M059J (cell line): ENCODE data around the gene KCND3. TPM values are rescaled to one million over a fixed set of nuclear protein-coding genes. Genes with fewer than 3 reads are reported as not detected.

Experiments used
- DNase-seq: peaks from one replicate; pipeline ENCODE4 v3.0.0-alpha.2; 2012; ENCODE audit warnings: low read depth
- total RNA-seq: library from RNA; depleted of rRNA; stranded (reverse); fragments of >200 nt; shearing (Covaris generic); gene quantifications from 2 replicates; pipeline ENCODE4 v1.2.3, GENCODE V29; 2014

KCND3 gene
- total RNA-seq, 1 experiment from 2014 or later: not detected

GRCh38 chr1:111778066-111778465 lies 211.4 kb downstream of the KCND3 start:
- DNase-seq: no peak

GRCh38 chr1:111777301-111777700 lies 212.2 kb downstream of the KCND3 start:
- no peak for DNase-seq

- no peak for DNase-seq
Measured at GRCh38 chr1:111776861-111777260, 212.6 kb downstream of the KCND3 start.

DNA sequence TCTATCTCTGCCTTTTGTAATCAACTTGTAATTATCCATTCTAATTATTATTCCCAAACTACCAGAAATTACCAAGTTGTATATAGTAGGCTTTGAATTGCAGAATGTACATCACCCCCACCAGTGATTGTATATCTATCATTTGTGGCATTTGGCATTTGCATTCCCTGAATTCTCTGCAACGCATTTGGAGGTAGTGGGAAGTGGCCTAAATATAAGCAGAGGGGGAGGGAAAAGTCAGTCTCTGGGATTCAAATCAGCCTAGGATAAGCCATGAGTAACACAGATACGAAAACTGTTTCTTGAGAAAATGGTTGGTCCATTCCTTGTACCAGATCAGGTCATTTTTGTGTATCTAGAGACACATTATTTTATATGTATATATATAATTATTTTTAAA lies 213.1 kb downstream of the KCND3 start:
- no peak for DNase-seq

- DNase-seq: no peak
Measured at GRCh38 chr1:111775966-111776365, 213.5 kb downstream of the KCND3 start.

GRCh38 chr1:111770916-111771315 lies 218.6 kb downstream of the KCND3 start:
- no peak for DNase-seq

GRCh38 chr1:111769517-111770146 lies 219.8 kb downstream of the KCND3 start:
- DNase-seq: peak; percentile 70

- no peak for DNase-seq
Measured at GRCh38 chr1:111768625-111769024, 220.8 kb downstream of the KCND3 start.

GRCh38 chr1:111768023-111768422 lies 221.4 kb downstream of the KCND3 start:
- no peak for DNase-seq

DNA sequence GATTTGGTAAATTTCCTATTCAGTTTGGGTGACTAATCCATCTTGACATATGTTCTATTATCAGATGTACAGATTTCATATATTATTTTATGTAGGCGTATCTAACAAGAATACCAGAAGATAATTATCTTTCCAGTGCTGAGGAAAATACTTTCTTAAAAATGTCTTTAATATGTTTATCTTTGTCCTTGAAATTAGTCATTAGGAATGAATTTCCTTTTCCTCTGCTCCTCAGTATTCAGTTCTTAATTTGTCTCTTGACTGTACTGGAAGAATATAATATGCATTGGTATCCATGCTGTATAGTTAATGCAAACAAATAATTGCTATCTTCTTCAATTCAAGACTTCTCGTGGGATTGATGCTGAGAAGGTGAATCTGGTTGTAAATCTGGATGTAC lies 227.1 kb downstream of the KCND3 start:
- no peak for DNase-seq

GRCh38 chr1:111761717-111762116 lies 227.8 kb downstream of the KCND3 start:
- no peak for DNase-seq

- DNase-seq: no peak
Measured at GRCh38 chr1:111758373-111758772, 231.1 kb downstream of the KCND3 start.

- no peak for DNase-seq
Measured at GRCh38 chr1:111756124-111756513, 233.3 kb downstream of the KCND3 start.

DNA sequence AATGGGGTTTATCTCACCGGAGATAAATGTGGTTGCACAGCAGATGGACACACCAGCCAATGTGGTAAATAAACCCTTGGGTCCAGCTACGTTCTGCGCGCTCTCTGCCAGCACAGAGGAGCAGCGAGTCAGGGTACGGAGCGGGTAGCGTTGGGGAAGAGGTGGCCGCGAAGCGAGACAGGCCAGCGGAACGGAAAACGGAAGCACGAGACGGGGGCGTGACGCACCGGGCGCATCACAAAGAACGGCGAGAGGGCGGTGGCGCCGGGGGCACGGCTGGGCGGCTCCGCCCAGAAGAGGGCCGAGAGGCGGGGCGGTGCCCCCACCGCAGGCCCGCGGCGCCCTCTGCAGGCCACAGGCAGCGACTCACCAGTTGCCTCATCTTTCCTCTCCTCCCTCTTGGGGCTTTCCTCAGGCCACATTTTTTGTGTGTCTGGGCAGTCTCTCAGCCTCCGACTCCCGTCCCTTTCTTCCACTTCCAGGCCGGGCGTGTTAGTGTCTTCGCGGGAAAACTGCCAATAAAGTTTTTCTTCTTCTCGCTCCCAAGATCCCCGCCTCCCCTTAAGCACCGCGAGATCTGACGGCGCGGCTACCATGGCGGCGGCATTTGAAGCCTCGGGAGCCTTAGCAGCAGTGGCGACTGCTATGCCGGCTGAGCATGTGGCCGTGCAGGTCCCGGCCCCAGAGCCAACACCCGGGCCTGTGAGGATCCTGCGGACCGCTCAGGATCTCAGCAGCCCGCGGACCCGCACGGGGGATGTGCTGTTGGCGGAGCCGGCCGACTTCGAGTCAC lies 233.9 kb downstream of the KCND3 start, which contains the start of gene DDX20:
TSS of gene DDX20 (plus strand) at position 571 of the 793 bp plus-strand sequence. CDS start at position 595, 24 bp downstream.
- peak; percentile 97 for DNase-seq

GRCh38 chr1:111754984-111755330 lies 234.5 kb downstream of the KCND3 start:
- DNase-seq: peak; percentile 67

DNA sequence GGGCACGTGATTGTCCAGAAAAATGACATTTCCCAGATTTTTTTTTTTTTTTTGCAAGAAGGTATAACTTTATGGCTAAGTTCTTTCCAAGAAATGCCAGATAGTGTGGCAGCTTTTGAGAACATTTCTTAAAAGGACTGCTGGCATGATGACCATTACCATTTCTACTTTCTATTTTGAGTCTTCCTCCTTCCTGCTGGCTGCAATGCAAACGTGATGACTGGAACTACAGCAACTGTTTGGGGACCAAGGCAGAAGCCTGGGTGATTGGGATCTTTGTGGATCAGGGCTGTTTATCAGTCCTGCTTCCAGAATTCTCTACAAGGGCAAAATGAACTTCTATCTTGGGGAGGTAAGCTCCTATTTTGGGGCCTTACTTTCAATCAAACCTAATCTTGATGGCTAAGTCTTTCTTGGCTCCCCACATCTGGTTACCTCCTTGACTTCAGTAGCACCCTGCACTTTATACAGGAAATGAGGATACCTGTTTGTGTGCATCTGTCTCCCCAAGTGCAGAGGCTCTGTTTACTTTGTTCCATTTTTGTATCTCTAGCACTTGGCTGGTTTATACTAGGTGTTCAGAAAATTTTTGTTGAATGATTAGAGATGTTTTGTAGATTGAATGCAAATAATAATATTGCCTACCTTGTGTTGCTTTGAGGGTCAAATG lies 237.4 kb downstream of the KCND3 start:
- DNase-seq: no peak

- no peak for DNase-seq
Measured at GRCh38 chr1:111750856-111751255, 238.6 kb downstream of the KCND3 start.

GRCh38 chr1:111749628-111750027 lies 239.8 kb downstream of the KCND3 start:
- no peak for DNase-seq

GRCh38 chr1:111747947-111748346 lies 241.5 kb downstream of the KCND3 start:
- DNase-seq: no peak

- peak; percentile 78 for DNase-seq
Measured at GRCh38 chr1:111747282-111747734, 242.2 kb downstream of the KCND3 start.

DNA sequence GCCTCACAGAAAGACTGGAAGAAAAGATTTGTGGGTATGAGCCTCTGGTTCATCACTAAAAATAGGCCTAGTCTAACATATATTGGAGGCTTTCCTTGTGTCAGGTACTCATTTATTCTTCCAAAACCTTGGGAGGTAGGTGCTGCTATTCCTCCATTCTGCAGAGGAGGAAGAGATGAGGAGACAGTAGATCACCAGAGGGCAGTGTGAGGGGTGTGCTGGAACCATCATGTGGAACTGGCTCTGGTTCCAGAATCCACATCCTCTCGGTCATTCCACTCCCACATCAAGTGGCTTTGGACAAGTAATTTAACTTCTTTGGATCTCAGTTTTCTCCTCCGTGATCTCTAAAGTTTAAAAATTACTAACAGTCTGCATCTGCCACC lies 242.9 kb downstream of the KCND3 start:
- DNase-seq: no peak

DNA sequence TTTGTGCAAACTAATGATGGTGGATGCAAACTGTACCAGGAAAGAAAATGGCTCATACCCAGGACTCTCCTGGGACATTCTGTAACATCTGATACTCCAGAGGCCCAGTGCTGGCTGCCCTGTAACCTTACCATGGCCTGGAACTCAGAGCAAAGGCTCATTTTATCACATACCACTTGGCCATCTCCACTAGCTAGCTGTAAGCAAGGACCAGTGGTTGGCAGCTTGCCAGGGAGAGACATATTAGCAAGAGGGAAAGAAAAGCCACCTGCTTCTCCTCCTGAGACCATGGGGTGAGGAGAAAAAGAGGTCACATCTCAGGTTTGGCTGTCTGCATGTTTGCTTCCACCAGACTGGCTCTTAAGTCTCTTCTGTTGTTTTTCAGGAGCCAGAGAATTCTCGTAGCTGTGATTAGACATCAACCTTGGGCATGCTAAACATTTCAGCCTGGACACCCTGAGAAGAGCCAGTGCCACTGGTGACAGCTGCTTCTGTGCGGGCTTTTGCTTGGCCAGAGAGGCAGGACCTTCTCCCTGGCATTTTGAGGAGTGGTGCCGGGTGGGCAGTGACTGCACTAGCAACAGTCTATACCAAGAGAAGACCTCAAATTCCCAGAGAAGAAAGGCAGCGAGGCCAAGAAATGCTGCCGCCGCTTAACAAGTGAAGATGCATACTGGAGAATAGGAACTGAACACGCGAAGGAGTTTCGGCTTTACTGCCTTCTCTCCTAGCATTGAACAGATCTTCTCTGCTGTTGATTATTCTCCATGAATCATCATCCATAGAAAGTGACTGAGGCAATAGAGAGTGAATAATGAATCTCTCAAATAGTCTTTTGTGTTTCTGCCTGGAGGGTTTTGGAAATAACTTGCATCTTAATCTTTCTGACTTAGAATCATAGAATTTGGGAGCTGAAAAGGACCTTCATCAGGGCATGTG lies 243.5 kb downstream of the KCND3 start:
- DNase-seq: no peak
